OCI-M1 (cell line): Measurements from ENCODE around the gene ZDHHC19.
"Not testable (repeated sequence)": the region's sequence is repeated elsewhere in the genome, so short reads cannot be mapped to it uniquely, and the experiment has no call there.

Source experiments
- DNase-seq: peaks from one replicate; lab custom pipeline; 2025; lab: John Stamatoyannopoulos, UW

The ZDHHC19 gene

DNA sequence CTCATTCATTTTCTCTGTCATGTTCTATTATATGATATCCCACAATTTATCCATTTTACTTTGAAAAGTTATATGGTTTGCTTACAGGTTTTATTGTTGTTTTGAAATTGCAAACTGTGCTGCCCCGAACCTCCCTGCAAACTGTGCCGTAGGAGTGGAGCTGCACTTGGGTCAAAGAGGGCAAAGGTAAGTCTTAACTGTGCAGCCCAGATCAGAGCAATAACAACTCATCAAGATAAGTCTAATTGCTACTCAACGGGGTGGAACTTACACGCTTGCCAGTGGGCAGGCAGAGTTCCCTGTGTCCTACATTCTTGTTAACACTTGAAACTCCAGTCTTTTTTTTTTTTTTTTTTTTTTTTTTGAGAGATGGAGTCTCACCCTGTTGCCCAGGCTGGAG, 33.2 kb downstream of the ZDHHC19 start:
- DNase-seq, result no peak

DNA sequence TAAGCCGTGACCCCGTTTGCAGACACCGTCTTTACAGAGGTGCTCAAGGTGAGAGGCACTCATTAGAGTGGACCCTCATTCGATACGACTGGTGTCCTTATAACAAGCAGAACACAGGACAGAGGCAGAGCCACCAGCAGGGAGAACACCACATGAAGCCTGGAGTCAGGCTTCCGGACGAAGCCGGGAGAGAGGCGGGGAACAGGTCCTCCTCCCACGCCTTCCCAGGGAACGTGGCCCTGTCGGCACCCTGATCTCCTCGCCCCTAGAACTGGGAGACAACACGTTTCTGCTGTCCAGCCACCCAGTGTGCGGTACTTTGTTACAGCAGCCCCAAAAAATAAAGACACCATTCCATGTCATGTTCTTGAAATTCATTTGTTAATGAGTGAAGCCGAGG, 33.6 kb downstream of the ZDHHC19 start:
- DNase-seq, result no peak

DNA sequence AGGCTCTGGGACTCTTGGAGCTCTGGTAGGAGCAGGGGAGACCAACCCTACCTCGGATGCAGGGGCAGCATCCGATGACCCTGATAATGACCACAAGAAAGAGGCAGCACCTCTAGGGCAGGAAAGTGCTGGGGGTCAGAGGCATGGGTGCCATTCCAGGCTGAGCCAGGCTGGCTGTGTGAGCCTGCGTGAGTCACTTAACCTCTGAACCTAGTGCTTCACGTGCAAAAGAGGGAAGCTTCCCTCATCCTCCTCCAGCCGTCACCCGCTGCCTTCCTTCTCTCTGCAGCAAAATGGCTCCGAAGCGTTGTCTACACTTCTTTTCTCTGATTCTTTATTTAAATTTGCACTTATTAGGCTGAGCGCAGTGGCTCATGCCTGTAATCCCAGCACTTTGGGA, 35.5 kb downstream of the ZDHHC19 start:
- DNase-seq, result no peak

DNA sequence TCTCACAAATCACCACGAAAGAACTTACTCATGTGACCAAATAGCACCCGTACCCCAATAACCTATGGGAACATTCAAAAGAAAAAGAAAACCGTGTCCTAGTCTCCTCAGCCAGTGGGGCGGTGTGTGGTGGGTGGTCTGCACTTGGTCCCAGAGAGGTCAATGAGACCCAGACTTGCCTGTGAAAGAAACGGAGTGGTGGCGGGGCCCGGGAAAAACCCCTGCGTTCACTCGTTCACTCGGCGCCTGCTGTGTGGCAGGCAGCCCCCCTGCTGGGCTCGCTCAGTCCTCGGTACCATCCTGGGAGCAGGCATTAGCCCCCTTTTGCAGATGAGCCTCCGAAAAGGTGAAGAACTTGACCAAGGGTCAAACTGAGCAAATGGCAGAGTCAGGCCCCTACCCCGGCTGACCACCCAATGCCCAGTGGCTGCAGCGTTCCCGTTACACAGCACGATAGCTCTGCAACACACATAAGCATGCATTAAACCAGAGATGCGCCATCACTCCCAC, 36.0 kb downstream of the ZDHHC19 start:
- no peak for DNase-seq

DNA sequence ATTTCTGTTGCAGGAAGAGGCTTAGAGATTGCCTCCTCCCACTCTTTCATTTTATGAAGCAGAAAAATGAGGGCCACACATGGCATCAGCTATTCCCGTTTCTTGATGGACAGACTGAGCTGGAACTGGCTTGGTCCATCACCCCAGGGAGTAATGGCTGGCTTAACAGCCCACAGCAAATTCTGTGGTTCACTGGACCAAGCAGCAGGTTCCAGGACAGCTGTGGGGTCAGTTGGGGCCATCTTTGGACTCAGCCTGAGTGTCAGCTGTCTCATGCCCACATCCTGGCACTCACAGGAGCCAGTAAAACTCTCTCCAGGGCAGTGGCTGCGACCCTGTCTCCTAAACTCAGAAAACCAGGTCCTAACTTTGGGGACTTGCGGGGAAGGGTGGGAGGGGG, 36.5 kb downstream of the ZDHHC19 start:
- no peak for DNase-seq

DNA sequence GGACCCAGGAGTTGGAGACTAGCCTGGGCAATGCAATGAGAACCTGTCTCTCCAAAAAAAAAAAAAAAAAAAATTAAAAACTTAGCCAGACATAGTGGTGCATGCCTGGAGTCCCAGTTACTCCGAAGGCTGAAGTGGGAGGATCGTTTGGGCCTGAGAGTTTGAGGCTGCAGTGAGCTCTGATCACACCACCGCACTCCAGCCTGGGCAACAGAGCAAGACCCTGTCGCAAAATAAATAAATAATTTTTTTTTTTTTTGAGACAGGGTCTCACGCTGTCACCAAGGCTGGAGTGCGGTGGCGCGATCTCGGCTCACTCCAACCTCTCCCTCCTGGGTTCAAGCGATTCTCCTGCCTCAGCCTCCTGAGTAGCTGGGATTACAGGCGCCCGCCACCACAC, 40.9 kb downstream of the ZDHHC19 start:
- not testable (repeated sequence) for DNase-seq

DNA sequence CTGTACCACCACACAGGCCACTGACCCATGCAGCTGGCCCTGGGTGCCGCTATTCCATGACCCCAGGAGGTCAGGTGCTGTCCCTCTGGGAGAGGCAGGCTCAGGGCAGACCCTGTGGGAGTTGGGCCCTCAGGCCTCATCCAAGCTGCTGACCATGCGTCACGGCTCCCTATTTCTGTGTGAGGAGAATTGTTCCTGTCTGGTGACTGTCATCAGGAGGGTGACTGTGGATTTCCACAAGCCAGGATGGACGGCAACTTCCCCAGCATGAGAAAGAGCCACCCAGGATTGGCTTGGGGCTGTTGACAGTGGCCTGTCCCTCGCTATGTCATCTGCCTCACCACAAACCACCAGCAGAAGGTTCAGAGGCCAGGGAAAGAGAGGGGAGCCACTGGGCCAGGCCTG, 41.4 kb downstream of the ZDHHC19 start:
- no peak for DNase-seq

DNA sequence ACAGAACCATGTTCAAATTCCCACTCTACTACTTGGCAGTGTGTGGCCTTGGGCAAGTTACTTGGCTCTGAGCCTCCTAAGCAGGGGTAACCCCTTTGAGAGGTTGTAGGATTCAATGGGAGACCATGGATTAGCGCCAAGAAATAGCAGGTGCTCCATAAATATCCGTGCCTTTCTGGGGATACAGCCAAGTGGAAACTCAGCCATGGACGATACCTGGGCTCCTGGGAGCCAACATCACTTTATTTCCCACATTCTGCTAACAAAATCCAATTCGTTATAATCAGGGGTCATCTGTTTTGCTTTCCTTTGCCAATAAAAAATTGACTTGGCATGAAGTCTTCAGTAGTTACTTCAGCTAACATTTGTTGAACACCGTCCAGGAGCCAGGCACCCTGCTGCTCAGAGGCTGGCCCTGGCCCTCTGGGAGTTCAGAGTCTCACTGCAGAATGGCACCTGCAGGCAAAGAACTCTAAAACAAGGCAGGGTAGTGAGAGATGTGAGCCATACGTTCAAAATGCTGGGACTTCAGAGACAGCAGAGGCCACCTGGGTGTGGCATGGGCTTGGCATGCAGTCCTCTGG, 42.3 kb downstream of the ZDHHC19 start:
- no peak for DNase-seq

DNA sequence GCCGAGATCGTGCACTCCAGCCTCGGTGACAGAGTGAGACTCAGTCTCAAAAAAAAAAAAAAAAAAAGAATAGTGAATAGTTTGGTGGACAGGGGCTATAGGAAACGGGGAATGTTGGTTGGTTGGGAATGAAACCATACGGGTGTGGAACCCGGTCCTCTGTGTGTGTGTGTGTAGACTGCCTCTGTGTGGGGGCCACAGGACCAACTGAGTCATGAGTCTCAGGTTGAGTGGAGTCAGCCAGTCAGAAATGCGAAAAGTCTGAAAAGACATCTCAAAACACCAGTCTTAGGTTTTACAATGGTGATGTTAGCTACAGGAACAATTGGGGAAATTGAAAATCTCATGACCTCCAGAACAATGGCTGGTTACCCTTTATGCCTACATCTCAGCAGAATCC, 44.5 kb downstream of the ZDHHC19 start:
- DNase-seq, result no peak

DNA sequence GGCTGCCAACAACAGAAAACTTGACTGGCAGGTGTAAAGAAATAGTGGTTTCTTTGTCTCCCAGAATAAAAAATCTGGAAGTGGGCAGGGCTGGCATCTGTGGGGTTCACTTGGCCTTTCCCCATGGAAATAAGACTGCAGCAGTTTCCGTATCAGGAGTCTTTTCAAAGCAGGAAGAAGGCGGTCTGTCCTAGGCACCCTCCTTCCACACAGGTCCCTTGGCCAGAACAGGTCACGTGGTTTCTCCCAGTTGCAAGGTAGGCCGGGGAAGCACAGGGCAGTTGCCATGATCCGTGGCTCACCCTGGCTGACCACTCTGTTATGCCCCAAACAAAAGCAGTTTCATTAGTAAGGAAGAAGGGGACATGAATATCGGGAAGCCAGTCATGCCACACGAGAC, 45.4 kb downstream of the ZDHHC19 start:
- DNase-seq, result no peak

DNA sequence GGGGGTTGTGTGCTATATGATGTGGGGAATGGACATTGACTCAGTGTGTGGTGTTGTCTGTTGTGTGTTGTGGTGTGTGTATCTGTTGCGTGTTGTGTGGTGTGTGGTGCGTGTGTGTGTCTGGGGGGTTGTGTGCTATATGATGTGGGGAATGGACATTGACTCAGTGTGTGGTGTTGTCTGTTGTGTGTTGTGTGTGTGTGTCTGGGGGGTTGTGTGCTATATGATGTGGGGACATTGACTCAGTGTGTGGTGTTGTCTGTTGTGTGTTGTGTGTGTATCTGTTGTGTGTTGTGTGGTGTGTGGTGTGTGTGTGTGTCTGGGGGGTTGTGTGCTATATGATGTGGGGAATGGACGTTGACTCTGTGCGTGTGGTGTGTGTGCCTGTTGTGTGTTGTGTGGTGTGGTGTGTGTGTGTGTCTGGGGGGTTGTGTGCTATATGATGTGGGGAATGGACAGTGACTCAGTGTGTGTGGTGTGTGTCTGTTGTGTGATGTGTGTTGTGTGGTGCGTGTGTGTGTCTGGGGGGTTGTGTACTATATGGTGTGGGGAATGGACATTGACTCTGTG, 46.1 kb downstream of the ZDHHC19 start:
- not testable (repeated sequence) for DNase-seq

DNA sequence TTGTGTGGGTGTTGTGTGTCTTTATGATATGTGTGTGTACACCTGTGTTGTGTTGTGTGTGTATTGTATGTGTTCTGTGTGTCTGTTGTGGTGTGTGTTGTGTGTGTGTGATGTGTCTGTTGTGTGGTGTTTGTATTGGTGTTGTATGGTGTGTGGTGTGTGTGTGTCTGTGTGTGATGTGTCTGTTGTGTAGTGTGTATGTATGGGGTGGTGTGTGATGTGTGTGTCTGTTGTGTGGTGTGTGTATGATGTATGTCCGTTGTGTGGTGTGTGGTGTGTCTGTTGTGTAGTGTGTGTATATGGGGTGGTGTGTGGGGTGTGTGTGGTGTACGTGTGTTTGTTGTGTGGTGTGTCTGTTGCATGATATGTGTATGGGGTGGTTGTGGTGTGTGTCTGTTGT, 46.6 kb downstream of the ZDHHC19 start:
- no peak for DNase-seq

DNA sequence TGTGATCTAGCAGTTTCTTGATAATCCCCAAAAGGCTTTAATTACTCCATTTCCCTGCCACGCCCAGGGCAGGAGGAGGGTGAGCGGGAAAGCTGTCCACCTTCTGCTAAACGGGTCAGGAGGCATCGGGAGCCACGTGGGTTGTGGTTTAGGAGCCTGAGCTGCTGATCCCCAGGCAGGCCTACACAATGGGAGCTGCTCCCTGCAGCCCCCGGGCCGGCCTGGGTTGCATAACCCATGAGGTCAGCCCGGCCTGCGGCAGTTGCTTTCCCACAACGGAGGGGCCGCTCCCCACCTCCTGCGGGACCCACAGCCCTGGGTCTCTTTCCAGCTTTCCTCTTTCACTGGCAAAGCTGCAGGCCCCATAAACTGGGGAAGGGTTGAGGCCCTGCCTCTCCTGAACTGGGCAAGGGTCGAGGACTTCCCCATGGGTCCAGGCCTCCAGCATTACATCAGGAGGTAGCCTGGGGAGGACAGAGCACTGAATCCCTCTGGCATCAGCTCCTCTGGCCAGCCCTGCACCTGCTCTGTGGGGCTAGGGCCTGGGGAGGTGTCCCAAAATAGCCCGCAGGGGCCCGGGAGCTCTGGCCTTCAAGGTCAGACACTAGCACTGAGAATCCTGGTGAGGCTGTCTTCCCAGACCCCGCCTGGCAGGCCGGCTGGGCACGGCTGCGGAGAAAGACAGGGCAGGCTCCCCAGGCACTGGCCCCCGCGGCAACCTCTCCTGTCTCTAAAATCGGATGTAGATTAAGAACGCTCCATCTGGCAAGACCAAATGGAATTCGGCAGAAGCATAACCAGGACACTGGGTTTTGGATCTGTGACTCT, 47.3 kb downstream of the ZDHHC19 start:
- DNase-seq, result peak; percentile 64

DNA sequence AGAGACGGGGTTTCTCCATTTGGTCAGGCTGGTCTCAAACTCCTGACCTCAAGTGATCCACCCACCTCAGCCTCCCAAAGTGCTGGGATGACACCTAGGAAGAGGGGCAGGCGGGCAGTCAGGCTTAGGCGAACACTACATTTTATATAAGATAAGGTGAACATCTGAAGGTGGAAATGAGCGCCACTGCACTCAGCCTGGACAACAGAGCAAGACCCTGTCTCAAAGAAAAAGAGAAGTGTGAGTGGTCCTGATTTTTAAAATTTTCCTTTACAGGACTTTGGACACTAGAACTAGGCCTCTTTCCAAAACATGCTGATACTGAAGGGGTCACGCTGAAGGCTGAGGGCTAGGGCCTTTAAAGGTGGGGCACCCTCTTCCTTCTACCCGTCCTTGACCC, 48.0 kb downstream of the ZDHHC19 start:
- DNase-seq, result no peak

DNA sequence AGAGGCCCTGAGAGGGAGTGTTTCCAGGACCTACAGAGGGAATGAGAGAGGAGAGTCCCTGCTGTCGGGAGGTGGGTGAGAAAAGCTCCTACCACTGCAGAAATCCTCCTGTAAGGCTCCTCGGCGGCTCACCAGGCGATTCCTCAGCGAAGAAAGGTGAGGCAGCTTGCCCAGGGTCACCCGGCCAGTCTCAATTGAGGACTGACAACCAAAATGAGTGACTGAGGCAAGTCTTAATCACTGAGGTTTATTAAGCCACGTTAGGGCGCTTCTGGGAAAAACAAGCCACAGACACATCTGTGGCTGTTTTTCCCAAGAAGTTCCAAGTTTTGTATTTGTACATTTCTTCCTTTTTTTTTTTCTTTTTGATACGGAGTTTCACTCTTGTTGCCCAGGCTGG, 48.5 kb downstream of the ZDHHC19 start:
- DNase-seq, result no peak

DNA sequence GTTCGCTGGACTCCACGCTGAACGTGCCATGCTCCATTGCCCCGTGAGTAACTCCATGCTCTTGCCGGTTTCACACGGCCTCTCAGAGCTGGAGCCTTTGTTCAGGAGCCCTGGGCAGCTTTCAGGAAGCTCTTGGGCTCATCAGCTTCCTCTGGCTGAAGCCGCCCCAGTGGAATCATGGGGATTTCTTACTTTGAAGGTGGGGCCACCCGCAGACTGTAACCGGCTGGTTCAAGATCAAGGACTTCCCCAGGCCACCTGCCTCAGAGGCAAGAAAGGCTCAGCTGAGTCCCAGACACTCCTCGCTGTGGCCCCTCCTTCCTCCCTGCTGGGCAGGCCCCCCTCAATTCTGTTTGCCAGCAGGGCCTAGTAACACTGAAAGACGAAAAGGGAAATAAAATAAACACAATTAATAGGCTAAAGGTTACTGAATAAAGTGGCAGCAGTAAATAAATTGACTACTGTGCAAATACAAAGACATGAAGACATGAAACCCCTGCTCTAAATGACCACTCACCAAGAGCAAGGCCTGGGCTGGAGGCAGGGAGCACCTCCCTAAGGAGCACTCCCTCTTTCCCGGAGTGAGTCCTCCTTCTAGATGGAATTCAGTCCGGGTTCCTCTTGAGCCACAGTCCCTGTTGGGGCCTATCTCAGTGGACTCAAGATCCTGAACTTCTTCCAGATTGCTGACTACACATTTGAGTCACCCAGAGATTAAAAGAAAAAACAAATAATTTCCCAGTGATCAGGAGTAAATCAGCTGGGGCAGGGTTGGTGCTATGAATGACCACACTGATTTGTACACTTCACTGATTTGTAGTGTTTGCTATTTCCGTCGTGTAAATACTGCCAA, 51.0 kb downstream of the ZDHHC19 start:
- no peak for DNase-seq

DNA sequence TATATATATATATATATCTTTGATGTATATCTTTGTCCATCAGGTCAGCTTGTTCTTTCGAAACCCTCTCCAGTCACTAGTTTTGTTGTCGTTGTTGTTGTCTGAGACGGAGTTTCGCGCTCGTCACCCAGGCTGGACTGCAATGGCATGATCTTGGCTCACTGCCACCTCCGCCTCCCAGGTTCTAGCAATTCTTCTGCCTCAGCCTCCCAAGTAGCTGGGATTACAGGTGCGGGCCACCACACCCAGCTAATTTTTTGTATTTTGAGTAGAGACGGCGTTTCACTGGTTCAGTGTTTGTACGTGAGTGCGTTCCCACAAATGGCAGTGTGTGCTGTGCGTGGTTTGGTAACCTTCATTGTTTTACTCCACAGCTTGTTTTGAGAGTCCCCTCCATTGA, 51.7 kb downstream of the ZDHHC19 start:
- DNase-seq, result no peak

DNA sequence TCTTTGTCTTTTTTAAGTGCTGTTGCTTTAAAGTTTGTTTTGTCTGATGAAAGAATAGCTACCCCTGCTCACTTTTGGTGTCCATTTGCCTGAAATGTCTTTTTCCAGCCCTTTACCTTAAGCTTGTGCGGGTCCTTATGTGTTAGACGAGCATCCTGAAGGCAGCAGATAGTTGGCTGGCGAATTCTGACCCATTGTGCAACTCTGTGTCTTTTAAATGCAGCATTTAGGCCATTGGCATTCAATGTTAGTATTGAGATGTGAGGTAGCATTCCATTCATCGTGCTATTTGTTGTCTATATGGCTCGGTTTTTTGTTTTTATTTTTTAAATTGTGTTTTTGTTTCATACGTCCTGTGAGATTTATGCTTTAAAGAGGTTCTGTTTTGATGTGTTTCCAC, 55.0 kb downstream of the ZDHHC19 start:
- DNase-seq, result no peak

DNA sequence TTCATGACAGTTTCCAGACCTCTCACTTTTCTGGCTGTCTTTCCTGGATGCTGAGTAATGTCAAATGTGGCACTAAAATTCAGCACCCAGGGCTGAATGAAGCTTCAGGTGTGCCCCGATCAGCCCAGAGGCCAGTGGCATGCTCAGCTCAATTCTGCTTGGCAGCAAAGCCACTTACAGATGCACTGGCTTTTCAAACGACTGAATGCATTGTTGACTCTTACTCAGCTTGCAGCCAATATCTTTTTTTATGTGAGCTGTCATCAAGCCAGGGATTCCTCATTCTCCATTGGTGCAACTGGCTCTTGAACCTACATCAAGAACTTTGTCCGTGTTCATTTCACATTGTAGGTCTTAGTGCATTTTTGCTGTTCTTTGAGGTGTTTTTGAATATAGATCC, 60.7 kb downstream of the ZDHHC19 start:
- no peak for DNase-seq

DNA sequence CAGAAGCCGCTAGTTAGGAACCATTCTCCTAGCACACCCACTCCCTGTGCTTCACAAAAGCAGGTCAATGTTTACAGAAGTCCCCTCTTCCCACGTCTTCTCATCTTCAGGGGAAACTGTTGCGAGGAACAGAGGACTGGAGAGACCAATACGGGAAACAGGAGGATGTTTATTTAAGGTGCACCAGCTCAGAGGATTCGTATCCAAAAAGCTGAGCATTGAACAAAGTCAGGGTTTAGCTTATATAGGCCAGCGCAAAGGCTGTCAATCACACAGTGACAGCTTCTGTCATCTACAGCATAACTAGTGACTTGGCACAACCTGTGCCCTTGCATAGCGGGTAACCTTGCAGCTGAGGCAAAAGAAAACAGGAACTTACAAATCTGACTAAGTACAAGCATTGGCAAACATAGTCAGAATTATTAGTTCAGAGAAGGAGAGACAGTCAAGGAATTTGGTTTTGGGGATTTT, 61.3 kb downstream of the ZDHHC19 start:
- no peak for DNase-seq

DNA sequence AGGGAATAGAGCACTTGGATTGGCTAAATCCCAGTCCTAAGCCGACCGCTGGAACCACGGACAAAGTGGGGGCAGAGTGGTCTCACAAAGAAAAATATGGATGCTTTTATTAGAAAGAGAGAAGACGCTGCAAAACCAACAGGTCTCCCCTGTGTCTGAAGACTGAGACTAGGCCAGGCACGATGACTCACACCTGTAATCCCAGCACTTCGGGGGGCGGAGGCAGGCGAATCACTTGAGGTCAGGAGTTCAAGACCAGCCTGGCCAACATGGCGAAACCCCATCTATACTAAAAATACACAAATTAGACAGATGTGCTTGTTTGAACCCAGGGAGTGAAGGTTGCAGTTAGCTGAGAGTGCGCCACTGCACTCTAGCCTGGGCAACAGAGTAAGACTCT, 61.8 kb downstream of the ZDHHC19 start:
- no peak for DNase-seq
